DOHH2 (cell line): Measurements from ENCODE around the gene HOXB3.
"Not testable (repeated sequence)": the region's sequence is repeated elsewhere in the genome, so short reads cannot be mapped to it uniquely, and the experiment has no call there.

ENCODE experiments used
- H3F3A ChIP-seq: fragments of 200-600 bp; sonication (generic), shearing (Covaris generic); 2 replicates; pipeline ENCODE4 v1.6.0; 2016; ENCODE audit warnings: antibody characterized with exemption, mild to moderate bottlenecking; ENCODE audit not compliant: control insufficient read depth, insufficient read depth
- H3K27ac ChIP-seq: fragments of 200-600 bp; sonication (generic); 2 replicates; pipeline ENCODE4 v1.5.1; 2014; ENCODE audit warnings: low read depth, mild to moderate bottlenecking, low read length, moderate library complexity
- H3K27me3 ChIP-seq: fragments of 200-600 bp; sonication (generic); 2 replicates; pipeline ENCODE4 v1.6.1; 2014; ENCODE audit warnings: mild to moderate bottlenecking, low read length, mixed read lengths; ENCODE audit not compliant: control insufficient read depth
- H3K36me3 ChIP-seq: fragments of 200-600 bp; sonication (generic); 2 replicates; pipeline ENCODE4 v1.6.1; 2014; ENCODE audit warnings: mild to moderate bottlenecking, low read length, moderate library complexity, mixed read lengths; ENCODE audit not compliant: control insufficient read depth
- H3K4me1 ChIP-seq: fragments of 200-600 bp; sonication (generic); 2 replicates; pipeline ENCODE4 v1.6.1; 2014; ENCODE audit warnings: mild to moderate bottlenecking, low read length, mixed read lengths; ENCODE audit not compliant: control insufficient read depth
- H3K4me2 ChIP-seq: fragments of 200-600 bp; sonication (generic); 2 replicates; pipeline ENCODE4 v1.6.0; 2014; ENCODE audit warnings: mild to moderate bottlenecking, low read length, moderate library complexity
- H3K4me3 ChIP-seq: fragments of 200-600 bp; sonication (generic); 2 replicates; pipeline ENCODE4 v1.5.1; 2014; ENCODE audit warnings: mild to moderate bottlenecking, low read length, mixed read lengths
- H3K79me2 ChIP-seq: fragments of 200-600 bp; sonication (generic); 2 replicates; pipeline ENCODE4 v1.6.1; 2014; ENCODE audit warnings: mild to moderate bottlenecking, low read length, mixed read lengths; ENCODE audit not compliant: control insufficient read depth
- H3K9me2 ChIP-seq: fragments of 200-600 bp; sonication (generic); replicated peaks from 2 replicates; pipeline ENCODE4 v1.6.1; 2014; ENCODE audit warnings: mild to moderate bottlenecking, low read length, mixed read lengths; ENCODE audit not compliant: control insufficient read depth
- H3K9me3 ChIP-seq: fragments of 200-600 bp; sonication (generic); 2 replicates; pipeline ENCODE4 v1.6.1; 2014; ENCODE audit warnings: antibody characterized with exemption, low read length, mixed read lengths; ENCODE audit not compliant: control insufficient read depth, insufficient read depth
- H4K20me1 ChIP-seq: fragments of 200-600 bp; sonication (generic); 2 replicates; pipeline ENCODE4 v1.6.0; 2014; ENCODE audit warnings: low read depth, mild to moderate bottlenecking, antibody characterized with exemption, low read length, moderate library complexity; ENCODE audit not compliant: control insufficient read depth, insufficient read depth
- CTCF ChIP-seq: fragments of 200-600 bp; sonication (generic); IDR thresholded peaks from one replicate; pipeline ENCODE4 v1.5.1; 2014; ENCODE audit warnings: antibody characterized with exemption, mild to moderate bottlenecking, low read depth, low read length; ENCODE audit not compliant: poor library complexity, severe bottlenecking
- EZH2phosphoT487 ChIP-seq: fragments of 200-600 bp; sonication (generic); IDR thresholded peaks from 2 replicates; pipeline ENCODE4 v1.6.1; 2017; ENCODE audit warnings: borderline replicate concordance, mild to moderate bottlenecking, antibody characterized with exemption, low read length, moderate library complexity, mixed read lengths

HOXB3 gene

GRCh38 chr17:48540213-48540612 lies 49.8 kb downstream of the HOXB3 start:
- Histone ChIP-seq H4K20me1 (no peaks in the 10 kb centered on the region), H3F3A (no peaks in the 10 kb centered on the region), H3K4me3 (no peak overlapping the region), H3K36me3 (no peaks in the 10 kb centered on the region), H3K79me2 (no peaks in the 10 kb centered on the region), H3K27me3 (peaks cover 57% of the 10 kb centered on the region), H3K27ac (no peak overlapping the region), H3K9me2 (no peaks in the 10 kb centered on the region), H3K9me3 (no peaks in the 10 kb centered on the region), H3K4me2 (no peak overlapping the region), H3K4me1 (no peaks in the 10 kb centered on the region)
- no peak for TF ChIP-seq CTCF

- Histone ChIP-seq H3K4me2 (no peak overlapping the region), H3K9me2 (no peaks in the 10 kb centered on the region), H3K9me3 (no peaks in the 10 kb centered on the region), H3K27me3 (peaks cover 50% of the 10 kb centered on the region), H3F3A (no peaks in the 10 kb centered on the region), H3K4me3 (no peak overlapping the region), H3K36me3 (no peaks in the 10 kb centered on the region), H3K27ac (no peak overlapping the region), H4K20me1 (no peaks in the 10 kb centered on the region), H3K4me1 (no peaks in the 10 kb centered on the region), H3K79me2 (no peaks in the 10 kb centered on the region)
- TF ChIP-seq CTCF (no peak), EZH2phosphoT487 (no peak)
Measured at GRCh38 chr17:48539177-48539576, 50.9 kb downstream of the HOXB3 start.

GRCh38 chr17:48537316-48537715 lies 52.7 kb downstream of the HOXB3 start:
- Histone ChIP-seq H4K20me1 (no peaks in the 10 kb centered on the region), H3K4me3 (no peak overlapping the region), H3K27me3 (peaks cover 34% of the 10 kb centered on the region), H3K4me1 (no peaks in the 10 kb centered on the region), H3K79me2 (no peaks in the 10 kb centered on the region), H3F3A (no peaks in the 10 kb centered on the region), H3K9me3 (no peaks in the 10 kb centered on the region), H3K36me3 (no peaks in the 10 kb centered on the region), H3K27ac (no peak overlapping the region), H3K4me2 (no peak overlapping the region), H3K9me2 (no peaks in the 10 kb centered on the region)
- TF ChIP-seq CTCF (no peak), EZH2phosphoT487 (no peak)

GRCh38 chr17:48535793-48536559 lies 54.1 kb downstream of the HOXB3 start:
- not testable (repeated sequence) for H3K4me2 ChIP-seq, H3K9me2 ChIP-seq, H3F3A ChIP-seq, H3K36me3 ChIP-seq, H3K27ac ChIP-seq, H3K79me2 ChIP-seq, H4K20me1 ChIP-seq, H3K4me1 ChIP-seq, H3K4me3 ChIP-seq, H3K9me3 ChIP-seq
- H3K27me3 ChIP-seq: peaks cover 20% of the 10 kb centered on the region
